ENCODE results near the gene KIF9. TPM values are rescaled to one million over a fixed set of nuclear protein-coding genes. Genes with fewer than 3 reads are reported as not detected.

Gene KIF9
- total and polyA plus RNA-seq, 2 of the 8 experiments (the other 6 are each of a cell fraction or from before 2014, with no cell fraction given): 5.0 to 8.0 TPM

DNA sequence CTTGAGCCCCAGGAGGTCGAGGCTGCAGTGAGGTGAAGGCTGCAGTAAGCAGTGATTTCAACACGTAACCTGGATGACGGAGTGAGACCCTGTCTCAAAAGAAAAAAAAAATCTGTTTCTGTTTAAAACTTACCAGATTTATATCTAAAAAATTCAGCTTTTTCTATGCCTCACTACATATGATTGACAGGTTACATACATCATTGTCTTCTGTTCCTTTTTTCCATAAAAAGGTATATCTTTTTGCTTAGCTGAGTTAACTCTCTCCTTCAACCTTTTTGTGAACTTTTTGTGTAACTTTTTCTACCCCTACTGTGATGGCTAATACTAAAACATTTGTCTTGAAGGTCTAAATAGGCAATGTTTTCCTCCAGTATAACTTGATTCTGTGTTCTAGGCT, 80.1 kb downstream of the KIF9 start:
- no peak overlapping the region for H3K23ac ChIP-seq (ENCODE audit: insufficient read length)
- H2BK120ac ChIP-seq (replicated peaks; ENCODE audit: low read depth, low read length): no peak overlapping the region
- H3K4me1 ChIP-seq (replicated peaks in 1 of 4; ENCODE audit: control insufficient read depth in 3 of 4, insufficient read depth in 4 of 4, low read length in 3 of 4): no peaks in the 10 kb centered on the region
- H3K23me2 ChIP-seq (ENCODE audit: low read depth, low read length): no peaks in the 10 kb centered on the region
- ChIA-PET CTCF (ENCODE audit: partially characterized antibody) (no interaction called here), POLR2A (ENCODE audit: partially characterized antibody) (no interaction called here)
- H3K9me3 ChIP-seq (ENCODE audit: insufficient read depth in 2 of 2, low read depth in 1 of 2, low read length in 1 of 2): no peaks in the 10 kb centered on the region
- H2BK15ac ChIP-seq (ENCODE audit: low read length): no peak overlapping the region
- no peaks in the 10 kb centered on the region for H3K27me3 ChIP-seq (replicated peaks in 1 of 4; ENCODE audit: control insufficient read depth in 3 of 4, extremely low read depth in 1 of 4, insufficient read depth in 3 of 4, low read length in 3 of 4)
- no peak for FAIRE-seq
- no peaks in the 10 kb centered on the region for H3K79me1 ChIP-seq (ENCODE audit: low read depth, low read length)
- no peak overlapping the region for H2BK5ac ChIP-seq (ENCODE audit: low read depth, low read length)
- no peak overlapping the region for H2AK5ac ChIP-seq (ENCODE audit: low read depth, low read length)
- no peak overlapping the region for H3K56ac ChIP-seq (replicated peaks; ENCODE audit: insufficient read length, low read depth, low read length)
- no peak overlapping the region for H3K4me3 ChIP-seq (ENCODE audit: extremely low read depth in 1 of 4, insufficient read depth in 2 of 4, low read depth in 3 of 4, low read length in 4 of 4)
- no peak overlapping the region for H3K9ac ChIP-seq (replicated peaks in 1 of 4; ENCODE audit: extremely low read depth in 1 of 4, low read depth in 3 of 4, low read length in 3 of 4)
- H4K91ac ChIP-seq (replicated peaks; ENCODE audit: insufficient read length, low read length): no peak overlapping the region
- H3K14ac ChIP-seq (ENCODE audit: insufficient read length): no peak overlapping the region
- H3K27ac ChIP-seq (ENCODE audit: low read depth, low read length): no peak overlapping the region
- no peak for TF ChIP-seq KDM4A (IDR thresholded peaks at IDR 0.05; ENCODE audit: low read depth, low read length, severe bottlenecking)
- TF ChIP-seq CBX8 (IDR thresholded peaks at IDR 0.05; ENCODE audit: borderline replicate concordance, low read depth, low read length): no peak
- H3K4ac ChIP-seq (replicated peaks; ENCODE audit: insufficient read length, low read depth, low read length): no peak overlapping the region
- H4K5ac ChIP-seq (ENCODE audit: insufficient read length, low read depth, low read length): no peak overlapping the region
- H3K79me2 ChIP-seq (ENCODE audit: control insufficient read depth in 1 of 2, insufficient read depth in 2 of 2, low read length in 2 of 2): no peaks in the 10 kb centered on the region
- WGBS, 2 experiments (ENCODE audit: extremely low coverage in 1 of 2, insufficient coverage in 1 of 2, insufficient read length in 1 of 2, insufficient replicate concordance in 2 of 2, low coverage in 1 of 2, low lambda C conversion rate in 2 of 2, missing lambda C conversion rate in 1 of 2): 90% methylated on average over 3 of the region's 3 CpGs; no CpG with 5 or more reads in 1 of the 2 experiments
- no peak overlapping the region for H2AFZ ChIP-seq (ENCODE audit: low read length)
- no peak overlapping the region for H4K8ac ChIP-seq (ENCODE audit: extremely low read depth, insufficient read depth, low read length)
- H3K4me2 ChIP-seq (ENCODE audit: insufficient read depth in 1 of 2, low read depth in 2 of 2, low read length in 2 of 2): no peak overlapping the region
- no peaks in the 10 kb centered on the region for H3K36me3 ChIP-seq (ENCODE audit: control insufficient read depth in 2 of 4, insufficient read depth in 4 of 4, low read length in 3 of 4)
- no peak overlapping the region for H3K18ac ChIP-seq (ENCODE audit: extremely low read depth, low read length)
- no peak for DNase-seq (ENCODE audit: low read depth in 1 of 2, low spot score in 2 of 2)
- no peak overlapping the region for H2BK20ac ChIP-seq (ENCODE audit: low read length)
- no peaks in the 10 kb centered on the region for H4K20me1 ChIP-seq (replicated peaks in 1 of 2; ENCODE audit: control insufficient read depth in 1 of 2, insufficient read depth in 2 of 2, low read length in 2 of 2)
- no peak overlapping the region for H2BK12ac ChIP-seq (ENCODE audit: low read depth, low read length)
